ENCODE results near the gene DNAJC7.

DNAJC7 gene

DNA sequence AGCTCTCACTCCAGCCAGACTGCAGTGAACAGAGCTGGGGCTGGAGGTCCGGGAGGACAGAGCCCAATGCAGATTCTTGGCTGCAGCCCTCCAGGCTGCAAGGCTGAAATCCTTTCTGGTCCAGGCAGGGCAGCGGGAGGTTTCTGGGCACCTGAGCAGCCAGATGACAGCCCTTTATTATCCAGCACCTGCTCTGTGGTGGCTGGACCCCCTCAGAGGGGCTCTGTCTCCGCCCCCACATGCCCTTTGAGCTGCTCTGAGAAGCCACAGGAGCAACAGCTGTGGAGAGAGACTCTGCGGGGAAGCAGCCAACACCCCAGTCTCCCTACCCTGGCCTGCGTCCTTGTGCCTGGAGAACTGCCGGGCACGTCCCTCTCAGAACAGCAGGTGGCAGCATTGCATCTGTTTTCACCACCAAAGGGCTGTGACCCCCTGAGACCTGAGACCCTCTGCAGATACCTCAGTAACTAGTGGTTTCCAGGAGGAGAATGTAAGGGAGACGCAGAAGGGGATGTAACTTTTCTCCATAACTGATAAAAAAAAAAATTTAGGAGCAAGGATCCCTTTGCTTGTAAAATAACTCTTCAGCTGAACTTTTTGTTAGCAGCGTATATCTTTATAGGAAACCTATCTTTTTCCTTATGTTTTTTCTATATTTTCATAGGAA lies 54.3 kb downstream of the DNAJC7 start:
- TF ChIP-seq ZBTB7A (IDR thresholded peaks at IDR 0.05; ENCODE audit: low read depth): peak; percentile 97
- no peak for TF ChIP-seq TEAD4 (IDR thresholded peaks at IDR 0.05)
- TF ChIP-seq YY1 (IDR thresholded peaks at IDR 0.05; ENCODE audit: low read depth): no peak
- TF ChIP-seq RAD21 (IDR thresholded peaks at IDR 0.05; ENCODE audit: low read depth): peak; percentile 90

DNA sequence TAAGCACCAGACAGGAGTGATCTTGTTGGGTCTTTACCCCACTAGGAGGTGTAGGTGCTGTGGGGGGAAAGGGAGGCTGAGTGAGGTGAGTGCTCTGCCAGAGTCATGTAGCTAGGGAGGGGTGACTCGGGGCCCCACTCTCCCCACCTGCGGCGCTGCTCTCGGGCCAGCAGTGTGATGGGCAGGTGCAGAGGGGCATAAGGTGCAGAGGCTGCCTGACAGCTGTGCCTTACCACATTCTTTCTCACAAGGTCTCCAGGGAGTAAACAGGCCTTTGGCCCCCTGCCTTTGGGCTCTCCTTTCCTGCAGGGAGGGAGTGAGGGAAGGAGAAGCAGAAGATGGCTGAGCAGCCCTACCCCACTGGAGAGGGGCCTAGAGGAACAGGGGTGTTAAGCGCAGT lies 55.1 kb downstream of the DNAJC7 start:
- TF ChIP-seq CEBPB (IDR thresholded peaks at IDR 0.05) (no peak), NFIC (IDR thresholded peaks at IDR 0.05) (no peak), TCF12 (IDR thresholded peaks at IDR 0.05; ENCODE audit: low read depth) (no peak), ZBTB7A (IDR thresholded peaks at IDR 0.05; ENCODE audit: low read depth) (no peak), CREB1 (IDR thresholded peaks at IDR 0.05; ENCODE audit: low read depth) (no peak), RAD21 (IDR thresholded peaks at IDR 0.05; ENCODE audit: low read depth) (no peak), FOXM1 (IDR thresholded peaks at IDR 0.05; ENCODE audit: borderline replicate concordance, low read depth) (no peak), EGR1 (IDR thresholded peaks at IDR 0.05) (no peak), TEAD4 (IDR thresholded peaks at IDR 0.05) (no peak), YY1 (IDR thresholded peaks at IDR 0.05; ENCODE audit: low read depth) (no peak), TAF1 (IDR thresholded peaks at IDR 0.05; ENCODE audit: low read depth) (no peak)
- TF ChIP-seq, protein P1, sequence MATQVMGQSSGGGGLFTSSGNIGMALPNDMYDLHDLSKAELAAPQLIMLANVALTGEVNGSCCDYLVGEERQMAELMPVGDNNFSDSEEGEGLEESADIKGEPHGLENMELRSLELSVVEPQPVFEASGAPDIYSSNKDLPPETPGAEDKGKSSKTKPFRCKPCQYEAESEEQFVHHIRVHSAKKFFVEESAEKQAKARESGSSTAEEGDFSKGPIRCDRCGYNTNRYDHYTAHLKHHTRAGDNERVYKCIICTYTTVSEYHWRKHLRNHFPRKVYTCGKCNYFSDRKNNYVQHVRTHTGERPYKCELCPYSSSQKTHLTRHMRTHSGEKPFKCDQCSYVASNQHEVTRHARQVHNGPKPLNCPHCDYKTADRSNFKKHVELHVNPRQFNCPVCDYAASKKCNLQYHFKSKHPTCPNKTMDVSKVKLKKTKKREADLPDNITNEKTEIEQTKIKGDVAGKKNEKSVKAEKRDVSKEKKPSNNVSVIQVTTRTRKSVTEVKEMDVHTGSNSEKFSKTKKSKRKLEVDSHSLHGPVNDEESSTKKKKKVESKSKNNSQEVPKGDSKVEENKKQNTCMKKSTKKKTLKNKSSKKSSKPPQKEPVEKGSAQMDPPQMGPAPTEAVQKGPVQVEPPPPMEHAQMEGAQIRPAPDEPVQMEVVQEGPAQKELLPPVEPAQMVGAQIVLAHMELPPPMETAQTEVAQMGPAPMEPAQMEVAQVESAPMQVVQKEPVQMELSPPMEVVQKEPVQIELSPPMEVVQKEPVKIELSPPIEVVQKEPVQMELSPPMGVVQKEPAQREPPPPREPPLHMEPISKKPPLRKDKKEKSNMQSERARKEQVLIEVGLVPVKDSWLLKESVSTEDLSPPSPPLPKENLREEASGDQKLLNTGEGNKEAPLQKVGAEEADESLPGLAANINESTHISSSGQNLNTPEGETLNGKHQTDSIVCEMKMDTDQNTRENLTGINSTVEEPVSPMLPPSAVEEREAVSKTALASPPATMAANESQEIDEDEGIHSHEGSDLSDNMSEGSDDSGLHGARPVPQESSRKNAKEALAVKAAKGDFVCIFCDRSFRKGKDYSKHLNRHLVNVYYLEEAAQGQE (IDR thresholded peaks at IDR 0.05; ENCODE audit: low read depth): no peak
- TF ChIP-seq, protein P2, sequence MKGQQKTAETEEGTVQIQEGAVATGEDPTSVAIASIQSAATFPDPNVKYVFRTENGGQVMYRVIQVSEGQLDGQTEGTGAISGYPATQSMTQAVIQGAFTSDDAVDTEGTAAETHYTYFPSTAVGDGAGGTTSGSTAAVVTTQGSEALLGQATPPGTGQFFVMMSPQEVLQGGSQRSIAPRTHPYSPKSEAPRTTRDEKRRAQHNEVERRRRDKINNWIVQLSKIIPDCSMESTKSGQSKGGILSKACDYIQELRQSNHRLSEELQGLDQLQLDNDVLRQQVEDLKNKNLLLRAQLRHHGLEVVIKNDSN (IDR thresholded peaks at IDR 0.05): no peak

DNA sequence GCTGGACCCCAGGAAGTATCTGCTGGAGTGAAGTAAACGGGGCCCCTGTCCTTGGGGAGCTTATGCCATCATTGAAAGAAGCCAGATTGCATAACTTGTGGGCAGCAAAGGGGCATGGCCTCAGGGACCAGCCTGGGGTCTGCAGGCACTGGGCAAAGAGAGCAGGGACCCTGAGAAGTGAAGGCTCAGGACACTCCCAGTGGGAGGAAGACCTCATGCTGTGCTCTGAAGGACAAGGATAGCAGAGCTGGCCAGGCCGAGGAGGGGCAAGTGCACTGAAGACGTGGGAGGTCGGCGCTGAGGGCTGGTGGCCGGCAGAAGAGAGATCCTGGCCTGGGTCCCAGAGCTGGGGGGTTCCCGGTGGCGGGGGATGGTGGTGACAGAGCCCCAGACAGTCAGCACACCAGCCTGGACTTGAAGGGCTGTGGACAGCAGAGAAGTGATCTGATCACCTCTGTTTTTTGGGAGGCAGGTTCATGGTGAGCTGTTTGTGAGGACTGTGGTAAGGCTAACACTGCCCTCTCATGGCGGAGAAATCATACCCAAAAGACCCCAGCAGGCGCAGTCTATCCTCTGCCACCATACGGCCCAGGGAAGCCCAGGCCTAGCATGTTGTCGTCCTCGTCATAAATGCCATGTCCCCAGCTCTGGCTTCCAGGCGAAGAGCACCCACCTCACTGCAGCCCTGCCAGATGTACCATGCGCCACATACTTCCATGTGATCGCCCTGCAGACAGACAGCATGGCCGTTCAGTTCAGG lies 57.7 kb downstream of the DNAJC7 start:
- TF ChIP-seq CREB1 (IDR thresholded peaks at IDR 0.05; ENCODE audit: low read depth) (no peak), RAD21 (IDR thresholded peaks at IDR 0.05; ENCODE audit: low read depth) (peak; percentile 72), ZBTB7A (IDR thresholded peaks at IDR 0.05; ENCODE audit: low read depth) (peak; percentile 71; the same call in 1 of the 2 replicates), CEBPB (IDR thresholded peaks at IDR 0.05) (peak; percentile 69), TAF1 (IDR thresholded peaks at IDR 0.05; ENCODE audit: low read depth) (no peak), EGR1 (IDR thresholded peaks at IDR 0.05) (no peak), FOXM1 (IDR thresholded peaks at IDR 0.05; ENCODE audit: borderline replicate concordance, low read depth) (no peak), NFIC (IDR thresholded peaks at IDR 0.05) (0 out of 2 replicates have a peak, but pooled peaks have one; percentile 26), EP300 (IDR thresholded peaks at IDR 0.05; ENCODE audit: borderline replicate concordance) (peak; percentile 19; the same call in 1 of the 2 replicates)
- TF ChIP-seq, protein P3, sequence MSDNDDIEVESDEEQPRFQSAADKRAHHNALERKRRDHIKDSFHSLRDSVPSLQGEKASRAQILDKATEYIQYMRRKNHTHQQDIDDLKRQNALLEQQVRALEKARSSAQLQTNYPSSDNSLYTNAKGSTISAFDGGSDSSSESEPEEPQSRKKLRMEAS (IDR thresholded peaks at IDR 0.05): no peak
- TF ChIP-seq, protein P2 (IDR thresholded peaks at IDR 0.05): no peak
- TF ChIP-seq, protein P1 (IDR thresholded peaks at IDR 0.05; ENCODE audit: low read depth): no peak

DNA sequence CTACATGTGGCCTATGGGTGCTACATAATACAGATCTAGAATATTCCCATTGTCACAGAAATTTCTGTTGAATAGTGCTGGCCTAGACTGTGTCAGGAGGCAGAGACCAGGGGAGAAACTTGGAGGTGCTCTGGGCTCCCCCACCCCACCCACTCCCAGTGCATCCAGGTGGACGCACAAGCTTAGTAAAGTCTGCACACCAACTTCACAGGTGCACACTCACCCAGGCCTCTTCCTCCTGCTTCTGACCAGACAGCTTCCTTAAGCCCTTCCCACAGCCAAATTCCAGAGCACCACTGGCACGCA lies 58.3 kb downstream of the DNAJC7 start:
- TF ChIP-seq, protein P3 (IDR thresholded peaks at IDR 0.05): 0 out of 2 replicates have a peak, but pooled peaks have one; percentile 14
- peak; percentile 62; the same call in 1 of the 2 replicates for TF ChIP-seq TEAD4 (IDR thresholded peaks at IDR 0.05)
- no peak for TF ChIP-seq NFIC (IDR thresholded peaks at IDR 0.05)

DNA sequence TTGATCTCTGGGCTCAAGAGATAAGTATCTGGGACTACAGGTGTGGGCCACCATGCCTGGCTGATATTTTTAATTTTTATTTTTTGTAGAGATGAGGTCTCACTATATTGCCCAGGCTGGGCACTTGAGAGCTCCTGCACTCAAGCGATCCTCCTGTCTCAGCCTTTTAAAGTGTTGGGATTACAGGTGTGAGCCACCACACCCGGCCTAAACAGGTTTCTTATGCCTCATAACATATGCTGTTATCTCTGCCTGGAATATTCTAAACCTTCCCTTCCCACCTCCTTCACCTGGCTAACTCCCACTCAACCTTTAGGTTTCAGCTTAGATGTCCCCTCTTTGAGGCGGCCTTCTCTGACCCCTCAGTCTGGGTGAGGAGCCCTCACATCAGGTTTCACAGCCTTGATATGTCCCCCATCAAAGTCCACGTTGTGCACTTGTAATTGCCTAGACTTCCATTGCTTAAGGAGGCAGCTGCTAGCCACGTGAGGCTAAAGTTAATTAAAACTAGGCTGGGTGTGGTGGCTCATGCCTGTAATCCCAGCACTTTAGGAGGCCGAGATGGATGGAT lies 59.3 kb downstream of the DNAJC7 start:
- TF ChIP-seq CREB1 (IDR thresholded peaks at IDR 0.05; ENCODE audit: low read depth) (no peak), YY1 (IDR thresholded peaks at IDR 0.05; ENCODE audit: low read depth) (no peak), CEBPB (IDR thresholded peaks at IDR 0.05) (no peak)

Data from Ishikawa (cell line).